Caco-2 (cell line): Measurements from ENCODE around the gene CPE. TPM values are rescaled to one million over a fixed set of nuclear protein-coding genes. Genes with fewer than 3 reads are reported as not detected.

Source experiments
- BruUV-seq: library from RNA; stranded (reverse); fragments of 400-500 nt; replicated peaks from 2 replicates; lab custom pipeline; 2021; lab: Mats Ljungman, UMichigan
- CTCF ChIA-PET: fragments of 300-600 bp; sonication (Branson Sonifier 250); formaldehyde crosslinking; loops from one replicate; lab custom pipeline; 2022; ENCODE audit warnings: antibody characterized with exemption; lab: Charles Lee
- POLR2A ChIA-PET: fragments of 300-600 bp; sonication (Branson Sonifier 250); formaldehyde crosslinking; loops from one replicate; lab custom pipeline; 2022; ENCODE audit warnings: antibody characterized with exemption; lab: Charles Lee
- DNase-seq, 2 experiments: peaks; one replicate each; pipeline versions ENCODE4 v3.0.0 to v3.0.0-alpha.2; 2020 to 2022
- H3K27me3 ChIP-seq: replicated peaks from 2 replicates; pipeline ENCODE4 v1.6.0; 2011; ENCODE audit warnings: low read length; ENCODE audit not compliant: control insufficient read depth, insufficient read depth
- H3K36me3 ChIP-seq: 2 replicates; pipeline ENCODE4 v1.5.1; 2011; ENCODE audit warnings: low read length; ENCODE audit not compliant: control insufficient read depth, insufficient read depth
- H3K4me1 ChIP-seq: fragments of 250-450 bp; sonication (Bioruptor Pico); 2 replicates; pipeline ENCODE4 v1.5.1; 2020; ENCODE audit warnings: mild to moderate bottlenecking
- H3K4me3 ChIP-seq: 2 replicates; pipeline ENCODE4 v1.5.1; 2011; ENCODE audit warnings: low read depth, mild to moderate bottlenecking, control low read depth, low read length
- H3K9me3 ChIP-seq: fragments of 250-450 bp; sonication (Bioruptor Pico); 2 replicates; pipeline ENCODE4 v1.5.1; 2020; ENCODE audit warnings: mild to moderate bottlenecking, moderate library complexity
- H3K27ac Mint-ChIP-seq: one replicate; pipeline ENCODE4 v1.8.0; 2022; ENCODE audit warnings: mixed read lengths; ENCODE audit not compliant: unreplicated experiment
- H3K27me3 Mint-ChIP-seq: one replicate; pipeline ENCODE4 v1.8.0; 2022; ENCODE audit warnings: mixed read lengths; ENCODE audit not compliant: insufficient read depth, unreplicated experiment
- H3K36me3 Mint-ChIP-seq: one replicate; pipeline ENCODE4 v1.8.0; 2022; ENCODE audit warnings: mild to moderate bottlenecking, mixed read lengths; ENCODE audit not compliant: insufficient read depth, unreplicated experiment
- H3K4me1 Mint-ChIP-seq: one replicate; pipeline ENCODE4 v1.8.0; 2022; ENCODE audit warnings: low read depth, mixed read lengths; ENCODE audit not compliant: unreplicated experiment
- H3K4me3 Mint-ChIP-seq: one replicate; pipeline ENCODE4 v1.8.0; 2022; ENCODE audit warnings: mild to moderate bottlenecking, moderate library complexity, mixed read lengths; ENCODE audit not compliant: unreplicated experiment
- H3K9me3 Mint-ChIP-seq: one replicate; pipeline ENCODE4 v1.8.0; 2022; ENCODE audit warnings: mixed read lengths; ENCODE audit not compliant: unreplicated experiment
- intact Hi-C: fragments of 100-400 bp; cut with micrococcal nuclease; formaldehyde crosslinking; loops from one replicate; pipeline ENCODE4 v1.10.0; 2022; ENCODE audit not compliant: unreplicated experiment
- total RNA-seq: library from RNA; stranded (reverse); gene quantifications from 2 replicates; pipeline ENCODE4 v1.2.3, GENCODE V29; 2022
- TF ChIP-seq, protein P1 (sequence below), 2 experiments: fragments of 200-600 bp in 1 of 2; IDR thresholded peaks; 1 replicate in 1 of 2; 2 replicates in 1 of 2; pipeline versions ENCODE4 v1.5.1 to v1.8.0; 2011 to 2022; ENCODE audit warnings: antibody characterized with exemption in 1 of 2, control low read depth in 1 of 2, inconsistent platforms in 1 of 2, low read depth in 1 of 2, low read length in 1 of 2, mild to moderate bottlenecking in 1 of 2, moderate library complexity in 1 of 2; ENCODE audit not compliant: insufficient read depth in 1 of 2, severe bottlenecking in 1 of 2, unreplicated experiment in 1 of 2

Gene CPE
- total RNA-seq, 1 experiment from 2014 or later = 5.9 TPM

DNA sequence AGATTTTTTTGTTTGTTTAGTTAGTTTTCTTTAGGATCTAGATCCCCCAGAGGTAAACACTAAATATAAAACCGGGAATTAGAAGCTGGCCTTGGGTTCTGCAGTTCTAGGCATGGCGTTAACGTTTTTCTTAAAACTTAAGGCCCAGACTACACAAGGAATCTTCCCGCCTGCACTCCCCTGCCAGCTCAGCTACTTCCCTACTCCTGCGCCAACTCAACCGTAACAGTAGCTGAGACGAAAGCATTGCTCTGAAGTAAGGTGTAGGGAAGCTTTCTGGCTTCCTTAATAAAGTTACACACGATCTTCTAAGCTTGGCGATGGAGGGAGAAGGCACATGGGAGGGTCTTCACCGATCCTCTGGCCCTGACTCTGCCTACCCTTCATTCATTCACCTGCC is 37.1 kb downstream of the CPE start:
- Mint-ChIP-seq H3K9me3 (no peaks in the 10 kb centered on the region), H3K36me3 (no peaks in the 10 kb centered on the region), H3K4me3 (no peak overlapping the region), H3K4me1 (no peaks in the 10 kb centered on the region), H3K27ac (no peak overlapping the region), H3K27me3 (peaks cover 6% of the 10 kb centered on the region)
- H3K4me3 ChIP-seq = no peak overlapping the region
- no peaks in the 10 kb centered on the region for H3K4me1 ChIP-seq
- BruUV-seq = no TSS peak
- H3K27me3 ChIP-seq = no peaks in the 10 kb centered on the region
- no peaks in the 10 kb centered on the region for H3K9me3 ChIP-seq
- TF ChIP-seq, protein P1, sequence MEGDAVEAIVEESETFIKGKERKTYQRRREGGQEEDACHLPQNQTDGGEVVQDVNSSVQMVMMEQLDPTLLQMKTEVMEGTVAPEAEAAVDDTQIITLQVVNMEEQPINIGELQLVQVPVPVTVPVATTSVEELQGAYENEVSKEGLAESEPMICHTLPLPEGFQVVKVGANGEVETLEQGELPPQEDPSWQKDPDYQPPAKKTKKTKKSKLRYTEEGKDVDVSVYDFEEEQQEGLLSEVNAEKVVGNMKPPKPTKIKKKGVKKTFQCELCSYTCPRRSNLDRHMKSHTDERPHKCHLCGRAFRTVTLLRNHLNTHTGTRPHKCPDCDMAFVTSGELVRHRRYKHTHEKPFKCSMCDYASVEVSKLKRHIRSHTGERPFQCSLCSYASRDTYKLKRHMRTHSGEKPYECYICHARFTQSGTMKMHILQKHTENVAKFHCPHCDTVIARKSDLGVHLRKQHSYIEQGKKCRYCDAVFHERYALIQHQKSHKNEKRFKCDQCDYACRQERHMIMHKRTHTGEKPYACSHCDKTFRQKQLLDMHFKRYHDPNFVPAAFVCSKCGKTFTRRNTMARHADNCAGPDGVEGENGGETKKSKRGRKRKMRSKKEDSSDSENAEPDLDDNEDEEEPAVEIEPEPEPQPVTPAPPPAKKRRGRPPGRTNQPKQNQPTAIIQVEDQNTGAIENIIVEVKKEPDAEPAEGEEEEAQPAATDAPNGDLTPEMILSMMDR (IDR thresholded peaks at IDR 0.05; ENCODE audit: insufficient read depth in 1 of 2, low read depth in 1 of 2, low read length in 1 of 2, severe bottlenecking in 1 of 2, unreplicated experiment in 1 of 2) = no peak
- H3K36me3 ChIP-seq = no peaks in the 10 kb centered on the region
- intact Hi-C loops = no loop called here
- no peak for DNase-seq
- ChIA-PET POLR2A (interaction anchor here (0.5 kb wide), 1 partner anchor 121 kb away, joined by 3 read pairs; no protein-coding TSS in a partner anchor), CTCF (no interaction called here)

DNA sequence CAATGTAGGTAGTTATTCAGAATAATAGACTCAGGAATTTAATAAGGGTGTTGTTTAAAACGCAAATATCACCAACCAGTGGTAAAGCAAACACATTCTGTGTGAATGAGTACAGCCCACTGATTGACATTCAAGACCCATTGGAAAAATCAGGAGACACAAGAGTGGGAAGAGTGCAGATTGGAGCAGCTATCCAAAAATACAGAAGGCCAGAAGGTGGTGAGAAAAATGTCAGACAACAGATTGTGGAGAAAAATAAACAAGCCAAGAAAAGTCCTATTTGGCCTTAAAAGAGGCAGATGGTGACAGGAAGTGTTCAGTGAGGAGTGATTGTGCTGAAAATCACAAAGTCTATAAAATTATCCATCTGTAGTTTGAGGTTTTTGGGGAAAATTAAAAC is 39.3 kb downstream of the CPE start:
- TF ChIP-seq, protein P1 (IDR thresholded peaks at IDR 0.05; ENCODE audit: insufficient read depth in 1 of 2, low read depth in 1 of 2, low read length in 1 of 2, severe bottlenecking in 1 of 2, unreplicated experiment in 1 of 2) = no peak
- H3K4me1 Mint-ChIP-seq = no peaks in the 10 kb centered on the region

DNA sequence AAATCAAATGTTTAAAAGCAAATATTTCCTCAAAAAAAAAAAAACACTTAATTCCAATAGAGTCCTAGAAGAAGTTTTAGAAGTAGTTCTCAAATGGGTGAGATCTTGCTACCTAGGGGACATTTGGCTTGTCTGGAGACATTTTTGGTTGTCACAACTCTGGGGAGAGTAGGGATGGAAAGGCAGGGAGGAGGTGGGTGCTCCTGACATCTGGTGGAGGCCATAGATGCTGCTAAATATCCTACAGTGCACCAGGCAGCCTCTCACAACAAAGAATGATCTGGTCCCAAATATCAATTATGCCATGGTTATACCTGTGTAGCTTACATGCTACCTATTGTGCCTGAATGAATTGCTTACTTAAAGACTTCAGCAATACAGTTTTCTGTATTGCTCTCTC is 46.8 kb downstream of the CPE start:
- Mint-ChIP-seq H3K27ac (no peak overlapping the region), H3K9me3 (peaks cover 19% of the 10 kb centered on the region), H3K27me3 (no peaks in the 10 kb centered on the region), H3K36me3 (no peaks in the 10 kb centered on the region), H3K4me3 (no peak overlapping the region), H3K4me1 (no peaks in the 10 kb centered on the region)
- TF ChIP-seq, protein P1 (IDR thresholded peaks at IDR 0.05; ENCODE audit: insufficient read depth in 1 of 2, low read depth in 1 of 2, low read length in 1 of 2, severe bottlenecking in 1 of 2, unreplicated experiment in 1 of 2) = no peak
- H3K36me3 ChIP-seq = no peaks in the 10 kb centered on the region
- H3K4me3 ChIP-seq = no peak overlapping the region
- ChIA-PET CTCF (no interaction called here), POLR2A (no interaction called here)
- no peaks in the 10 kb centered on the region for H3K9me3 ChIP-seq
- DNase-seq = no peak
- intact Hi-C loops = no loop called here
- BruUV-seq = no TSS peak
- no peaks in the 10 kb centered on the region for H3K27me3 ChIP-seq
- no peaks in the 10 kb centered on the region for H3K4me1 ChIP-seq

More for the DNA sequence above, 39.3 kb downstream of the CPE start:
- ChIA-PET POLR2A (no interaction called here), CTCF (no interaction called here)
- Mint-ChIP-seq H3K4me3 (no peak overlapping the region), H3K27me3 (peaks cover 4% of the 10 kb centered on the region), H3K36me3 (no peaks in the 10 kb centered on the region), H3K9me3 (no peaks in the 10 kb centered on the region), H3K27ac (no peak overlapping the region)
- DNase-seq = no peak
- no TSS peak for BruUV-seq
- Histone ChIP-seq H3K4me1 (no peaks in the 10 kb centered on the region), H3K27me3 (no peaks in the 10 kb centered on the region), H3K4me3 (no peak overlapping the region), H3K9me3 (no peaks in the 10 kb centered on the region), H3K36me3 (no peaks in the 10 kb centered on the region)
- intact Hi-C loops = no loop called here
